ENCODE results near the gene SETD1A. TPM values are rescaled to one million over a fixed set of nuclear protein-coding genes. Genes with fewer than 3 reads are reported as not detected.
A peak's percentile ranks its signal among the peaks of the same experiment; 100 is the strongest.
"Not testable (repeated sequence)": the region's sequence is repeated elsewhere in the genome, so short reads cannot be mapped to it uniquely, and the experiment has no call there.

Gene SETD1A
- total RNA-seq, 3 donors from 2014 or later (not counting 1 experiment from before 2014, with no cell fraction given) = 32.9 to 34.5 (median 33.9) TPM

DNA sequence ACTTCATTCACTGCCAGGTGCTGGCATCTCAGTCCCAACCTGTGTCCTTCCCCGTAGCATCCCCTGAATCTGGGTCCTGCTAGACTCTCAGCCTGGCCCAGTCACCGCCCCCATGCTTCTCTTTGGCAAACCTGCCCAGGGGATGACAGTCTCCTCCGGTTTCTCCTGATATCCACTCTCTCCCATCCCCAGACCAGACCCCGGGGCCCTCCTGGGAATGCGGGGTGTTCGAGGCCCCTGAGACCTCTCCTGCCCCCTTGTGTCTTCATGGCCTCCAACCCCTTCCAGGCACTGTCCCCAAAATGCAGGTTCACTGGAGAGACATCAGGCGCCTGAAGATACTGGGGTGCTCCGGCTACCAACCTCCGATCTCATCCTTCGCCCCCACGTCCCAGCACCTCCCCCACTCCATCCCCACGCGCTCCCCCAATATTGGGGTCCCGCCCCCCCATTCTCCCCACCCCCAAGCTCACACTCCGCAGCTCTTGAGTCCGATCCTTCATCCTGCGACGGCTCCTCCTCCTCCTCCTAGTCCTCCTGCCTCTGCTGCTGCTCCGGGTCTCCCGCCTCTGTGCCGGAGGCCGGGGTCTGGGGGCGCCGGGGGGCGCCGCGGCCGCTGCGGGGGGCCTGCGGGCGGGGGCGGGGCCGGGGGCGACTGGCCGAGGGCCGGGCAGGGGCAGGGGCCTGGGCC lies 52.5 kb downstream of the SETD1A start:
- peak overlapping the region; percentile 74 for H3K4me3 Mint-ChIP-seq
- no peaks in the 10 kb centered on the region for H3K36me3 ChIP-seq (ENCODE audit: control insufficient read depth, insufficient read depth, low read length)
- H3K27ac Mint-ChIP-seq = no peak overlapping the region
- no peak for ATAC-seq
- peaks cover 28 to 50% of the 10 kb centered on the region in 2 donors for H3K27me3 Mint-ChIP-seq (ENCODE audit: low read depth in 2 of 2)
- H3K4me1 ChIP-seq (ENCODE audit: control insufficient read depth, insufficient read depth, low read length) = peaks cover 7% of the 10 kb centered on the region
- no peak overlapping the region for H3K27ac ChIP-seq (ENCODE audit: low read length)
- H3K27me3 ChIP-seq (ENCODE audit: control insufficient read depth, insufficient read depth, low read length) = peaks cover 17% of the 10 kb centered on the region
- H3K9me3 Mint-ChIP-seq = no peaks in the 10 kb centered on the region
- TF ChIP-seq, protein P1, sequence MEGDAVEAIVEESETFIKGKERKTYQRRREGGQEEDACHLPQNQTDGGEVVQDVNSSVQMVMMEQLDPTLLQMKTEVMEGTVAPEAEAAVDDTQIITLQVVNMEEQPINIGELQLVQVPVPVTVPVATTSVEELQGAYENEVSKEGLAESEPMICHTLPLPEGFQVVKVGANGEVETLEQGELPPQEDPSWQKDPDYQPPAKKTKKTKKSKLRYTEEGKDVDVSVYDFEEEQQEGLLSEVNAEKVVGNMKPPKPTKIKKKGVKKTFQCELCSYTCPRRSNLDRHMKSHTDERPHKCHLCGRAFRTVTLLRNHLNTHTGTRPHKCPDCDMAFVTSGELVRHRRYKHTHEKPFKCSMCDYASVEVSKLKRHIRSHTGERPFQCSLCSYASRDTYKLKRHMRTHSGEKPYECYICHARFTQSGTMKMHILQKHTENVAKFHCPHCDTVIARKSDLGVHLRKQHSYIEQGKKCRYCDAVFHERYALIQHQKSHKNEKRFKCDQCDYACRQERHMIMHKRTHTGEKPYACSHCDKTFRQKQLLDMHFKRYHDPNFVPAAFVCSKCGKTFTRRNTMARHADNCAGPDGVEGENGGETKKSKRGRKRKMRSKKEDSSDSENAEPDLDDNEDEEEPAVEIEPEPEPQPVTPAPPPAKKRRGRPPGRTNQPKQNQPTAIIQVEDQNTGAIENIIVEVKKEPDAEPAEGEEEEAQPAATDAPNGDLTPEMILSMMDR (IDR thresholded peaks at IDR 0.05) = no peak
- H3K4me3 ChIP-seq (ENCODE audit: low read length) = no peak overlapping the region
- H3K4me1 Mint-ChIP-seq = peaks cover 0 to 20% of the 10 kb centered on the region in 2 donors
- intact Hi-C loops (cut with micrococcal nuclease) = no loop called here
- peak in 1 of 2 donors; percentile 35 for DNase-seq
- H3K9me3 ChIP-seq (ENCODE audit: control insufficient read depth, insufficient read depth, low read length) = no peaks in the 10 kb centered on the region
- 16% methylated on average over 34 of the region's 36 CpGs for WGBS (ENCODE audit: insufficient coverage)
- no peaks in the 10 kb centered on the region for H3K36me3 Mint-ChIP-seq

DNA sequence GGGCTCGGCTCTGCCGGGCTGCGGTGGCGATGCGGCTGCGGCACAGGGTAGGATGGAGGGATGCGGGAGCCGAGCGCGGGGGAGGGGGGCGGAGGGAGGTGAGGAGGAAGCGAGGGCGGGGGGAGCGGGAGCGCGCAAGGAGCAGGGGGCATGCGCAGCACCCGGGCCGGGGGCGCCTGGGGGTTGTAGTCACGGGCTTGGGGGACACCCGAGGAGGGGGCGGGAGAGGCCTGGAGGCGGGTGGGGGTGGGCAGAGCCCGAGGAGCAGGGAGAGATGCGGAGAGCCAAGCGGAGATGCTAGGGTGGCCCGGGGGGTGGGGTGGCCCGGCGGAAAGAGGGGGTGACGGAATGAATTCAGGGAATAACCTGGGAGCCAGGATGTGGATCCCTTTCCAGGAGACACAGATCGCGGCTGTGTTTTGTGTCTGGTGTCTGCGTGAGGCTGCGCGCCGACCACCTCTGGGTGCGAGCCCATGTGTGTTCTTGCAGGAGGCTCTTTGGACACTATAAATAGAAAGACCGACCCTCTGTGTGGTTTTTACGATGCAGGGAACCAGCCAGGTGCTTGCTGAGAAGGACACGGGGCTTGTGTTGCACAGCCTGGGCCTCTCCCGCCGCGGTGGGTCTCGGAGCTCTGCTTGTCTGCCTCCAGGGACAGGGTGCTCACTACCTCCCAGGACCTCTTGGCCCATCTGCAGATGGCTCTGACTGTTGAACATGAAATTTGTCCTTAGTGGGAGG lies 53.2 kb downstream of the SETD1A start, which contains the start of gene STX1B:
Gene STX1B (minus strand): TSS at position 54 of the 741 bp plus-strand sequence. CDS start 242 bp downstream, outside the sequence.
- Histone ChIP-seq H3K27me3 (ENCODE audit: control insufficient read depth, insufficient read depth, low read length) (peaks cover 17% of the 10 kb centered on the region), H3K36me3 (ENCODE audit: control insufficient read depth, insufficient read depth, low read length) (no peaks in the 10 kb centered on the region), H3K9me3 (ENCODE audit: control insufficient read depth, insufficient read depth, low read length) (no peaks in the 10 kb centered on the region), H3K4me1 (ENCODE audit: control insufficient read depth, insufficient read depth, low read length) (peaks cover 7% of the 10 kb centered on the region), H3K27ac (ENCODE audit: low read length) (no peak within 1 kb of the TSS), H3K4me3 (ENCODE audit: low read length) (no peak within 1 kb of the TSS)
- peaks cover 0 to 20% of the 10 kb centered on the region in 2 donors for H3K4me1 Mint-ChIP-seq
- no peaks in the 10 kb centered on the region for H3K36me3 Mint-ChIP-seq
- peaks cover 32 to 52% of the 10 kb centered on the region in 2 donors for H3K27me3 Mint-ChIP-seq (ENCODE audit: low read depth in 2 of 2)
- 9% methylated on average over 39 of the region's 45 CpGs for WGBS (ENCODE audit: insufficient coverage)
- DNase-seq (peak in 1 of 2 donors; percentile 70), ATAC-seq (peak in 2 of 3 donors; percentile 54 to 59)
- peak within 1 kb of the TSS; percentile 74 for H3K4me3 Mint-ChIP-seq
- no peaks in the 10 kb centered on the region for H3K9me3 Mint-ChIP-seq
- TF ChIP-seq, protein P1 (IDR thresholded peaks at IDR 0.05) = no peak
- intact Hi-C loops (cut with micrococcal nuclease) = no loop called here
- no peak within 1 kb of the TSS for H3K27ac Mint-ChIP-seq

DNA sequence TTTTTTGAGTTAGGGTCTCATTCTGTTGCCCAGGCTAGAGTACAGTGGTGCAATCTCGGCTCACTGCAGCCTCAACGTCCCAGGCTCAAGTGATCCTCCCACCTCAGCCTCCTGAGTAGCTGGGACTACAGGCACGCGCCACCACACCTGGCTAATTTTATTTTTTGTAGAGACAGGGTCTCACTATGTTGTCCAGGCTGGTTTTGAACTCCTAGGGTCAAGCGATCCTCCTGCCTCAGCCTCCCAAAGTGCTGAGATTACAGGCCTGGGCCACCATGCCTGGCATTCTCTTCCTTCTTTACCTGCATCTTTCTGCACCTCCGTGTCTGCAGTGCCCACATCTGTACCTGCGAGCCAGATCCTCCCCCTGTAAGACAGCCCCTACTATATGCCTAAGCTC lies 54.3 kb downstream of the SETD1A start:
- H3K4me1 ChIP-seq (ENCODE audit: control insufficient read depth, insufficient read depth, low read length); ATAC-seq; H3K36me3 ChIP-seq (ENCODE audit: control insufficient read depth, insufficient read depth, low read length); H3K27ac ChIP-seq (ENCODE audit: low read length); DNase-seq; H3K4me3 ChIP-seq (ENCODE audit: low read length); H3K27ac Mint-ChIP-seq; H3K9me3 Mint-ChIP-seq; intact Hi-C loops (cut with micrococcal nuclease); H3K36me3 Mint-ChIP-seq; H3K9me3 ChIP-seq (ENCODE audit: control insufficient read depth, insufficient read depth, low read length): not testable (repeated sequence)
- peaks cover 17% of the 10 kb centered on the region for H3K27me3 ChIP-seq (ENCODE audit: control insufficient read depth, insufficient read depth, low read length)
- Mint-ChIP-seq H3K27me3 (ENCODE audit: low read depth in 2 of 2) (peaks cover 32 to 48% of the 10 kb centered on the region in 2 donors), H3K4me1 (peaks cover 0 to 20% of the 10 kb centered on the region in 2 donors), H3K4me3 (peak overlapping the region; percentile 57)
- 93% methylated on average over 7 of the region's 7 CpGs for WGBS (ENCODE audit: insufficient coverage)

DNA sequence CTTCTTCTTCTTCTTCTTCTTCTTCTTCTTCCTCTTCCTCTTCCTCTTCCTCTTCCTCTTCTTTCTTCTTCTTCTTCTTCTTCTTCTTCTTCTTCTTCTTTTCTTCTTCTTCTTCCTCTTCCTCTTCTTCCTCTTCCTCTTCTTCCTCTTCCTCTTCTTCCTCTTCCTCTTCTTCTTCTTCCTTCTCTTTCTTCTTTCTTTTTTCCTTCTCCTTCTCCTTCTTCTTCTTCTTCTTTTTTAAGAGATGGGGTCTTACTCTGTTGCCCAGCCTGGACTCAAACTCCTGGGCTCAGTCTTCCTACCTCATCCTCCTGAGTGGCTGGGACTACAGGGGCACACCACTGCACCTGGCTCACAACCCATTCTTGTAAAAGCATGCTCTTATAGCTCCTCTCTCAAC lies 55.7 kb downstream of the SETD1A start:
- H3K4me3 Mint-ChIP-seq; H3K4me1 ChIP-seq (ENCODE audit: control insufficient read depth, insufficient read depth, low read length); H3K36me3 ChIP-seq (ENCODE audit: control insufficient read depth, insufficient read depth, low read length); intact Hi-C loops (cut with micrococcal nuclease); H3K9me3 ChIP-seq (ENCODE audit: control insufficient read depth, insufficient read depth, low read length); H3K9me3 Mint-ChIP-seq; DNase-seq; H3K36me3 Mint-ChIP-seq; H3K4me3 ChIP-seq (ENCODE audit: low read length); H3K27ac Mint-ChIP-seq; ATAC-seq; H3K27ac ChIP-seq (ENCODE audit: low read length): not testable (repeated sequence)
- H3K27me3 ChIP-seq (ENCODE audit: control insufficient read depth, insufficient read depth, low read length) = peaks cover 17% of the 10 kb centered on the region
- Mint-ChIP-seq H3K4me1 (peaks cover 0 to 20% of the 10 kb centered on the region in 2 donors), H3K27me3 (ENCODE audit: low read depth in 2 of 2) (peaks cover 32 to 44% of the 10 kb centered on the region in 2 donors)

All from natural killer cell (primary cell).